EL (cell line): ENCODE results near the gene CT47A1.
"Not testable (repeated sequence)": the region's sequence is repeated elsewhere in the genome, so short reads cannot be mapped to it uniquely, and the experiment has no call there.

ENCODE experiments used
- DNase-seq: peaks from one replicate; pipeline ENCODE4 v3.0.0-alpha.2; 2016

CT47A1 gene

GRCh38 chrX:120985660-120986059, at the start of gene CT47A1:
TSS of gene CT47A1 (minus strand) at chrX:120985760. CDS start at chrX:120985529, 231 bp downstream.
- DNase-seq, result not testable (repeated sequence)

- DNase-seq, result no peak
Measured at GRCh38 chrX:121032531-121032930, 47.0 kb upstream of the CT47A1 start.

GRCh38 chrX:121030083-121030482, 44.5 kb upstream of the CT47A1 start:
- DNase-seq, result no peak

DNA sequence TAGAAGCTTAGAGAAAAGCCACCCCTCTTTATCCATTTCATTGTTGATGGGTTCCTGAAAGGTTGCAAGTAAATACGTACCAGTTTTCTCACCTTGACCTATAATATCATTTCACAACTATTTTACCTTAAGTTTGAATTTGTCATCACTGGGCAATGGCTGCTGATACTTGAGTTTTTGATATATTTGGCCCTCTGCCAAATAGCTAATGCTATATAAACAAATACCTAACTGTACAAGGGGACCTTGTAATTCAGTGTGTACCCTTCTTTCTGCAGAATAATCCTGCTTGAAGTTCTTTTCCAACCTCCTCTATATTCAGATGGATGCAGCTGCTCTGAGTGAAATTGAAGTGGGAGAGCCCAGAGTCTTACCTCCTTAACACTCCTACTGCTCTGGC, 42.9 kb upstream of the CT47A1 start:
- DNase-seq, result no peak

GRCh38 chrX:121014826-121015225, 29.3 kb upstream of the CT47A1 start:
- no peak for DNase-seq

DNA sequence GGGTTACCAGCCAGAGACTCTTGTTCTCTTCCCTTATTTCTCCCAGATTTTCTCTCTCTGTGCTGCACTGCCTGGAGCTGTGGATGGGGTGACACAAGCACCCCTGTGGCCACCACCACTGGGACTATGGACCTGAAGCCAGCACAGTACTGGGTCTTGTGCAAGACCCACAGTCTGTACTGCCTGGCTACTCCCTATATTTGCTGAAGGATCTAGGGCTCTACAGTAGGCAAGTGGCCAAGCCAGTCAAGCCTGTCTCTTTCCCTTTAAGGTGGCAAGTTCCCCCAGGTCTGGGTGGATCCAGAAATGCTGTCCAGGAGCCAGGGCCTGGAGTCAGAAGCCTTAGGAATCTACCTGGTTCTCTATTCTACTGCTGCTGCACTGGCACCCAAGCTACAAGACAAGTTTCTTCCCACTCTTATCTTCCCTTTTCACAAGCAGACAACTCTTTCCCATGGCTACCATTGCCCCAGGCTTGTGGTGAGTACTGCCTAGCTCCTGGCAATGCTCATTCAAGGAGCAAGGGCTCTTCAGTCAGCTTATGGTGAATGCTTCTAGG, 28.4 kb upstream of the CT47A1 start:
- no peak for DNase-seq

DNA sequence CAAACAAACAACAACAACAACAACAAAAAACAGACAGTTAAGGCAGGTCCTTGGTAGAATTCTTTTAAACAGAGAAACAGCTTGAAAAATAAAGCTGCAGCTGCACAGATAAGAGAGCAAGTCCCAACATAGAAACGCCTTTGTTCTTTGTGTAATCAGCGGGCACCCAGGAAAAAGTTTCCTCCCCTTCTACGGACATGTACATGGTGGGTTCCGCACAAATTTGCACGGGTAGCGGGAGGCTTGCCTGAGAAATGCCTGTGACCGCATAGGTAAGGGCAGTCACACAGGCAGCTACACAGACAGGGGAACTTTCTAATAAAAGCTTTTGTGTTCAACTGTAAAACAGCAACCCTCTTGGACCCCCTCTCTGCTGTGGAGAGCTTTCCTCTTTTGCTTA, 25.7 kb upstream of the CT47A1 start:
- DNase-seq, result no peak

GRCh38 chrX:121010218-121010617, 24.7 kb upstream of the CT47A1 start:
- DNase-seq, result no peak

DNA sequence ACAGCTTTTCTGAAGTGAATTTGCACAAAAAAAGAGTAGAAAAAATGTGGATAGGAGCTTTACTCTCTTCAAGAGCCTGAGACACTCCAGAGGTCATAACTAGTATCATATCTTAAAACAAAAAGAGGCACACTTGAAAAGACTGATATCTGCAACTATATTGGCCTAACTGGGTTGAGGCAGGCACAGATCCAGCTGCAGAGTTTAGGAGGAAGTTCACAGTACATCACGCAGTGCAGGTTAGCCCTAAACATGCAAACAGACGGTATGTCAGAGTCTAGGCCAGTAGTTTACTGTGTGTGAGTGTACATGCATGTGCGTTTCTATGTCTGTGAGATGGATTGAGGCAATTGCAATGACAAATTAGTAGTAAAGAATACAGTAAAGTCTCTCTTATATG, 24.2 kb upstream of the CT47A1 start:
- no peak for DNase-seq

DNA sequence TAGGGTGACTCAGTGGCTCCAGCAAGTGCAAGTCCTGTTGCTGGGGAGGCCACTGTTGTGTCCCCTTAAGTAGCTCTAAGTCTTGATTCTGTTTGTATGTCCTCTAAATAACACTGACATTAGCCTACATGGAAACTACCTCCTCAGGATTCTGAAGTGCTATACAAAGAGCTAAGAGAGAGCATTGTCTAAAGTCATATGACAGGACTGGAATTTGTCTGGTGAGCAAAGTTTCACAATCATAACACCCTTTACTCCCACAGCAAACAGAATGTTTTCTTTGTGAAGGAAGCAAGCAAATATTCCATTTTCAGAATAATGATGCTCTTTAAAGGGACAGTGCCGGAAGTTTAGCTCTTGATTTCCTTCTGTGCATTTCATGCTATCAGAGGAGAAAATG, 23.4 kb upstream of the CT47A1 start:
- DNase-seq, result no peak

- DNase-seq, result peak; percentile 8
Measured at GRCh38 chrX:121000589-121000988, 15.0 kb upstream of the CT47A1 start.

DNA sequence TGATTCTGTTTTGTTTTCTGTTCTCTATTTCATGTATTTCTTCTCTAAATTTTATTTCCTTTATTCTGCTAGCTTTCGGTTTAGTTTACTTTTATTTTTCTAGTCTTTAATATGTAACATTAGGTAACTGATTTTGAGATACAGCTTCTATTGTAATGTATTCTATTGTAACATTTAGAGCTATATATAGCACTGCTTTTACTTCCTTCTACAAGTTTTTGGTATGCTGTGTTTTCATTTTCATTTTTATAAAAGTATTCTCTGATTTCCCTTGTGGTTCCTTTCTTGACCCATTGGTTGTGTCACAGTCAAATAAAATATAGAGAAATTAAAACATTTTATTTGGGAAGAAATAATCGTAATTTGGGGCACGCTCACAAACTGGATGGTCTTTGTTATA, 13.9 kb upstream of the CT47A1 start:
- no peak for DNase-seq

DNA sequence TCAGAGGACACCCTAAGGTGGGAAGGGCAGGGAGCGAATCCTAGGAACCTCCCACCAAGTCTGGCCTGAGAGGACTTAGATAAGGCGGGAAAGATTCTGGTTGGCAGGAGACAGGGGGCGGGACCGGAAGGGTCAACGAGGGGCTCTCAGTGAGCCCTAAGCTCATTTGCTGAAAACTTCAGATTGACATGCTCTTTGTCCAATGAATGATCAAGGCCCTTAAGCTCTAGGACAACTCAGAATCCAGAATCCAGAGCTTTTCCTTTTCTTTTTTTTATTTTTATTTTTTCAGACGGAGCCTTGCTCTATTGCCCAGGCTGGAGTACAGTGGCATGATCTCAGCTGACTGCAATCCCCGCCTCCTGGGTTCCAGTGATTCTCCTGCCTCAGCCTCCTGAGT, 29.1 kb downstream of the CT47A1 start, which contains the start of gene CT47A7:
CT47A7 (minus strand) TSS at position 101 of the 400 bp plus-strand sequence. CDS start 255 bp downstream, outside the sequence.
- DNase-seq, result not testable (repeated sequence)
